ENCODE results near the gene CYTH1. TPM values are rescaled to one million over a fixed set of nuclear protein-coding genes. Genes with fewer than 3 reads are reported as not detected.

CYTH1 gene
- polyA plus RNA-seq, 1 donor, result 28.6 TPM

DNA sequence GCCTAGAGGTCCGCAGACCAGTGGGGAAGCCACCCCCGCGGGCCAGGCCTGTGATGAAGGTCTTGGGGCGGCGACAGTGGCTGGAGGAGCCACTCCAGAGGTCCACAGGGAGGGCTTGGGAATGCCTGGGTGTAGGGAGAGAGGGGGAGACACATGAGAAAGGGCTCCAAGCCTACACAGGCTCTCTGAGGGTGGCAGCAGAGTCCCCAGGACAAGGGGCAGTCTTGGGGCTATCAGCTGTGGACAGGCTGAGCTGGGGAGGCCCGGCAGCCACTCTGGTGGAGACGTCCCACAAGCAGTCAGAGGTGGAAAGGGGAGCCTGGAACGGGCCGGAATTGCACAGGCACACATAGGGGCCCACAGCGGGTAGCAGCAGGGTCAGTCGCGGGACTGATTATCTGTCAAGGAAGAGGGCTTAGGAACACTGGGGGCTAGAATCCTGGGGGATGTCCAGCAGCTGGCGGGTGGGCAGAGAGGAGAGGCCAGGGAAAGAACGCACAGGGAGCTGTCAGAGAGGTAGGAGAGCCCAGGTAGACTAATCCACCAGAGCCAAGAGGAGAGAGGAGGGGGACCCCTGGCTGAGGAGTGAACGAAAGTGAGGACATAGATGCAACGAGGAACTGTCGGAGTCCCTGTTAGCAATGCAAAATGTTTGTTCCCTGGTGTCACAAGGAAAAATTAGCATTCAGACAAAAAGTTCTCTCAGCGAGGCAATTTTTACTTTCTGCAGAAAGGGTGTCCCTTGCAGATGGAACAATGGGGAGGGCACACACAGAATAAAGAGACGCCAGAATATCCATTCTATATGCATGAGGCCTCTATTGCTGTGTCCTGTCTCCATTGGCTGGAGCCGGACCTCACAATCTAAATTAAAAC is 111.0 kb downstream of the CYTH1 start:
- no peak for DNase-seq

DNA sequence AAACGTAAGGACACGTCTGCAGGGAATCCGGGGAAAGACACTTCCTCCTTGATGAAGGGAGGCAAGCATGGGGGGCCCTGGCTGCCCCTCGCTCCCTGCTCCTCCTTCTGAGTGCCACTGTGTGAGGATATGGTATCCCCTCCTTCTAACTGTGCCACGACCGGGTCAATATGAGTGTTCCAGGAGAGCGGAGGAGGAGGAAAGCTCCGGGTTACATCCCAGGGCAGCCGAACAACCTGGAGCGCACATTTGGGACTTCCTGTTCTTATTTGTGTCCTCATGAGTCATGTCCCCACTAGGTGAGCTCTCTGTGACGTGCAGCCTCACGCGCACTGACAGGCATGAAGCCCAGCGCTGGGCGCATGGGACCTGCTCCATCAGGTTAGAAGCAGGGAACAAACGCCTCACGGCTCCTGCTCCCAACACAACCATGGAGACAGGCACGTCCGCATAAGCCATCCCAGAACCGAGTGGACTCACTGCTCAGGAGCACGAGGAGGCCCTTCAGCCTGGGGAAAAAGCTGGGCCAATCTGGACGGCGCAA is 112.0 kb downstream of the CYTH1 start:
- DNase-seq, result no peak

DNA sequence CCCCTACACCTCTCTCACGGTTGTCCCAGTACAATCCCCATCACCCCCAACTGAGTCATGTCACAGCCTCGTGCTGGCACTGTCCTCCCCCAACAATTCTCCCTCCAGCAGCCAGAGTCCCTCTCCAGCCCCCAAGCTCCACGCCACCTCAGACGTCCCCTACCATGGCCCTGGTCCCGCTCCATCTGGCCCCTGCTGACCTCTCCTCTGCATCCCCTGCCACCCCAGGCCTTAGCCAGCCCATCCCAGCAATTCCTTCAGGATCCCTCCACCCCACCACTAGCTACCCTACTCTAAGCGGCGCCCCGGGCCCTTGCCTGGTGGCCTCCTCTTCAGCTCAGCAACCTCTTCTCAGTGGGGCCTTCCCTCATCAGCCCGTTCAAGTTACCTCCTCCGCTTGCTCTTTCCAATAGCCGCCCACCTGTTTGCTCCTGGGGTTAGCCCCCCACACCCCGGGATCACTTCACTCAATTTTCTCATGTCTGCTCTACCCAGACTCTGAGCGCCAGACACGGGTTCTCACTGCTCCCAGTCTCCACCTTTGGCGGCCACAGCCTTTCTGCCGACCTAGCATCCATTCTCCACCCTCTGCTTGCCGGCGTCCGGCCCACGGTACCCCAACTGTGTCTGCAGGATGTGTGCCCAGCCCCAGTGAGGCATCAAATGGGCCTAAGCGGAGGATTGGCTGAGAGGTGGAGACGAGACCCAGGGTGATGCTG is 112.7 kb downstream of the CYTH1 start:
- no peak for DNase-seq

DNA sequence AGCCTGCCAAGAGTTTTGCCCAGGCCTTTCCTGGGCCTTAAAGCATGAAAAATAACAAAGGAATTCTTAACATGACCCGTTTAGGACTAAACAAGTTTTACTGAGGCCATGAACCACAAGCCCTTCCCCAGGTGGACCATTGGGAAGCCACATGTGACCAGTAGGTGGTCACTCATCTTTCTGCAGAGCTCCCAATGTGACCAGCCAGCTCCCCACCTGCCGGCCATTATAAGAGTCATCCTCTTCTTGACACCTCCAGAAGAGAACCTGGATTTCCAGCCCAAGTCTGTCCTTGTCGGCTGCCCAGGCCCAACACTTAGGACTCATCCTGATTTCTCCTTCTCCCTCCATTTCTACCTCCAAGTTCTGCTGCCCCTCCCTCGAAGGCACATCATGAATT is 113.2 kb downstream of the CYTH1 start:
- DNase-seq, result no peak

DNA sequence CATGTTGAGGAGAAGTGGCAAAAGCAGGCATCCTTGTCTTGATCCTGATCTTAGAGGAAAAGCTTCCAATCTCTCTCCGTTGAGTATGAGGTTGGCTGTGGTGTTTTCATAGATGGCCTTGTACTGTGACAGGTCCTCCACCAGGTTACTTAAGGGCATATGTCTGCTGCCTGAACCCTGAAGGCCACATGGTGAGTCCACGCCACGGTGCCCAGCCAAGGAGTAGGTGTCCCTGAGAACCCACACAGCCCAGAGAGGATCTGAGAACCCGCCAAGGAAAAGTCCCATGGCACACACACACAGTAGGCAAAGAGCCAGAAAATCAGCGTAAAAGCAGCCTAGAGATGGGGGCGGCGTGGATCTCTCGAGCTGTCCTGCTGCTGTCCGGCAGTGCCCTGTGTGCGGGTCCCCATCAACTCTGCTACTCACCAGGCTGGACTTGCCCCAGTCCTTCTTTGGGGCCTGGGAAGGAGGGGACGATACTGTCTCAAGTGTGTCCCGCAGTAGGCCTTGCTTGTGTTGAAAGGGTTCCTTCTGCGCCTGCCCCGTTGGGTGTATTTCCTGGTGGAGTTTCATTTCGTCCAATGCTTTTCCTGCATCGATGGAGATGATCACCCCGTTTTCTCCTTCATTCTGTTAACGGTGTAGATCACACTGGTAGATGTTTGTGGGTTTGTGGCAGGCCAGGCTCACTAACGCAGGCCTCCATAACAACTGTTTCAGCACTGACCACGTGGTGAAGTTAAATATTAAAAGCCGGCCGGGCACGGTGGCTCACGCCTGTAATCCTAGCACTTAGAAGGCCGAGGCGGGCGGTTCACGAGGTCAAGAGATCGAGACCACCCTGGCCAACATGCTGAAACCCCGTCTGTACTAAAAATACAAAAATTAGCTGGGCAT is 114.1 kb downstream of the CYTH1 start:
- DNase-seq, result no peak

DNA sequence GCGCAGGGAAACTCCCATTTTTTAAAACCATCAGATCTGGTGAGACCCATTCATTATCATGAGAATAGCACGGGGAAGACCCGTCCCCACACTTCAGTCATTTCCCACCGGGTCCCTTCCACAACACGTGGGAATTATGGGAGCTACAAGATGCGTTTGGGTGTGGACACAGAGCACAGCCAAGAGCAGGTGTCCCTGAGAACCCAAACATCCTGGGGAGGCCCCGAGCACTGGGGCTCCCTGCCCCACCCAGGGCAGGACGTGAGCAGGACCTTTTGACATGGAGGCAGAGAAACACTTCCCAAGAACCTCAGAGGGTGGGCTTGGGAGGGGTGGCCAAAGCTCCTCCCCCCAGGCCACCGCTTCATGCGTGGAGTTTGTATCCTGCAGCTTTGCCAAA is 115.0 kb downstream of the CYTH1 start:
- no peak for DNase-seq

DNA sequence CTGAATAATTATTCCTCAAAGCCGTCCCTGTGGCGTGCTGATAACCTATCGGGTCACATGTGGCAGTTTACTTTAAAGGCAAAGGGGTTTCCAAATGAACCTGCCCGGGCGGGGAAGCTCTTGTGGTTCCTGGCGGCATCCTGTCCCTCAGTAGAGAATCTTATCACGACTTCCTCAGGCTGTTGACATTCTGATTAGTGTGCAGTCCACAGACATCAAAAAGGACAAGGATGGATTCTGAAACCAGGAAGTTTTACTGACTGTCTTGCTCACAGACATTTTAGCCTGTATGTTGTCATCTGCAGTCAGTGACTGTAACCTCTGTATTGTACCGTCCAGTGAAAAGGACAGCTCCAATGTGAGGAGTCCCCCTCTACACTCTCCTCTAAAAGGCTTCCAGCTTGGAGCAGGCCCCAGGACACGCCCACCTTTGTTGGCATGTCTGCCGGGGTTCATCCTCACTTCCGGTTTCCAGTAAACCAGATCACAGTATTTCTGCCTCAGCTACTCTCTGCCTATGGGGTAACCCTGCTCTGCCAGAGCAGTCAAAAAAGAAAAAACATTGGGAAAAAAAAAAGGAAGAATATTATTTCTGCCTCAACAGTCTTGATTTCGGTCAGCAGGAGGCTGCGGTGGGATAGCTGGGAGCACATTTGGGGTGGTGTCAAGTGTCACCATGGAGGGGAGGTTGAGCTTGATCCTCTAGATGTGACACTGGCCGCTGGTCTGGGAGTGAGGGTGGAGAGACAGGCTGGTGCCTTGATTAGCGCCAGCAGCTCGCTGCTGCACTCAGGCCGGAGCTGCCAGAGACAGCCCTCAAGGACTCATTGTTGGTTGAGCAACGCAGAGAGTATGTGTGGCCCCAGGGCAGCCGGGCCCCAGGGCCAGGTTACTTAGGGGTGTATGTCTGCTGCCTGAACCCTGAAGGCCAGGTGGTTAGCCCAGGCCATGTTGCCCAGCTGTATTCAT is 115.8 kb downstream of the CYTH1 start:
- DNase-seq, result no peak

DNA sequence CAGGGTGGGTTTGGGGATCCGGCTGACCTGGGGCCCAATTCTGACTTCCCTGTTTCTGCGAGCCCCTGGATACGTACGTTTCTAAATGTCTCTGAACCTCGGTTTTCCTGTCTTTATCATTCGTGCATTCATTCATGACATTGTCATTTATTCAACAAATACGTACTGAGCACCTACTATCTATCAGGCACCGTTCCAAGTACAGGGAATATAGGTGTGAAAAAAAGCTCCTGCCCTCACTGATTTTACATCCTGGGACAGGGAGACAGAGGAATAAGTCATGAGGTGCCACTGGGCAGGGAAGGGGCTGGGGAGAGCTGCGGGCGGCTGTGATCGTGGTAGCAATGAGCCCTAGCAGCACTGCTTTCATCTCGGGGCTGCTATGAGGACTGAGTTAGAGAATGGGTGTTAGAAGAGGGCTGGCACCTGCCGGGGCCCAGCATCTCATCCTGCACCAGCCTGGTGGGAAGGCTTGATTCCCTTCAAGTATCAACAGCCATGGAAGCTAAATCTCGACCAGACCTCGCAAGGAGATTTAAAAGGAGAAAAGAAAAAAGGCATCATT is 116.6 kb downstream of the CYTH1 start:
- no peak for DNase-seq

DNA sequence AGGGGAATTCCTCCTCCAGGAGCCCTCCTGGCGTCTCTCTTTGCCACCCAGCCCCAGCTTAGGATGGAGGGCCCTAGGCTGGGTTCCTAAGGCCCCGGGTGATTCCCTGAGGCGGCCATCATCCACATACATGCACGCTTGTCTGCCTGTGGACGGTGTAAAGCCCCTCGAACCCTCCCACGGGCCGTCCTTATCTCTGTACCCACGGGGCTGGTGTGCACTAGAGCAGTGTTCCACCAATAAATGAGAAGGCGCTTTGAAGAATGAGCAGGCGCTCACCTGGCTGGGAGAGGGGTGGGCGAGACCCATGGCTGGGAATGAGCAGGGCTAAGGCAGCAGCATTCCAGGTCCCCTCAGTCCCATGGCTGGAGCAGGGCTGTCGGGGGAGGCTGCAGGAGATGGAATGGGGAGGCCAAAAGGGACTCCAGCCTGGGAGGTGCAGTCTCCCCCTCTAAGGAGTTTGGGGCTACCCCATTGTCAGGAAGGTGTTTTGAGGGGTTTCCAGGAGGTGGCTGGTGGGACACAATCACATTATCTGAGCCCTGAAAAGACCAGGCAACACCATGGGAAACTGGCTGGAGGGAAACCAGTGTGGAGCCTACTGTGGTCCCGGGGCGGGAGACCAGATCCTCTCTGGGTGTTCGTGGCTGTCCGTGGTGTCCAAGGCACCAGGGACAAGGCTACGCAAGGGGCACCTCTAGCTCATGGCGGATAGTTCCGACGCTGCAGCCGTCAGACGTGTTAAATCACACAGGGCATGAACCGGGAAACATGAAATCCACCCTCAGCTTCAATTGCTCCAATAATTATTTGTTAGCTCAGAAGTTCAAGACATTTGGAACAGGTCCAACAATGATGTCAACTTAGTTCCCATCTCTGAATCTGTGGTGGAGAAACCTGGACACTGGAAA is 117.3 kb downstream of the CYTH1 start:
- DNase-seq, result peak; percentile 25

DNA sequence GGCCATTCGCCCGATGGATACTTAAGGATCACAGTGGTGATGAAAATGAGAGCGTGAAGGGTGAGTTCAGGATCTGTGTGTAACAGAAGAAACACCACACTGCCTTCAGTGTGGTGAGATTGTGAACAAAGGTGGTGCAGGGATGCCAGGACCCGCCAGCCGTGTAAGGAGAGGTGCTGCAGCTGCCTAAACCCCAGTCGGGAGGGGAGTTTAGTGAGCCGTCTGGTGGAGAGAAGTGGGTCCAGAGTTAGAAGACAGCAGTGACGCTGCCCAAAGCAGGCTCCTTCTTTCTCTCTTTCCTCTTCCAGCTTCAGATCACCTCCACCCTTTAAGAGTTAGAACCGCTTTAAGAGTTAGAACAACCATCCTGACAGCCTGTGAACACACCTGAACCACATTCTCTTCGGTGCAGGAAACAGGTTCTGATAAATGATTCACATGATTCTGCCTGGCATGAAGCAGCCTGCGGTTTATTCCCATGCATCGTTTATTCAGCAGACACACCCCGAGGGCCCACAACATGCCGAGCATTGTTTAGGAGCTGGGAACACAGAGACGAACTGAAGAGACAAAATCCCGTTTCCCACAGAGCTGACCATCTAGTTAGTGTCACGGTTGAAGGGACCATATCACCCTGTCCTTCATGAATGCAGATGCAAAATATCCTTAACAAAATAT is 120.8 kb downstream of the CYTH1 start:
- DNase-seq, result peak; percentile 30

DNA sequence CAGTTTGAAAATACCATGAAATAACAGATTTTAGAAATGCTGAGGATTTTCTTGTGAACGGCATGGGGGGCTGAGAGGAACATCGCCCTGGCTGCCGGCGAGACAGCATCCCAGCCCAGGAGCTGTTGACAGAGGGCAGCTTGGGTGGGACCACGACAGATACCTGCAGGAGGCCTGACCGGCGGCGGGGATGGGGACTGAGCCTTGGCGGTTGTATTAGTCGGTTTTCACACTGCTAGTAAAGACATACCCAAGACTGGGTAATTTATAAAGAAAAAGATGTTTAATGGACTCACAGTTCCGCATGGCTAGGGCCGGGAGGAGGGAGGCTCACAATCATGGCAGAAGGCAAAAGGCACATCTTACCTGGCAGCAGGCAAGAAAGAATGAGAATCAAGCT is 122.5 kb downstream of the CYTH1 start:
- no peak for DNase-seq

DNA sequence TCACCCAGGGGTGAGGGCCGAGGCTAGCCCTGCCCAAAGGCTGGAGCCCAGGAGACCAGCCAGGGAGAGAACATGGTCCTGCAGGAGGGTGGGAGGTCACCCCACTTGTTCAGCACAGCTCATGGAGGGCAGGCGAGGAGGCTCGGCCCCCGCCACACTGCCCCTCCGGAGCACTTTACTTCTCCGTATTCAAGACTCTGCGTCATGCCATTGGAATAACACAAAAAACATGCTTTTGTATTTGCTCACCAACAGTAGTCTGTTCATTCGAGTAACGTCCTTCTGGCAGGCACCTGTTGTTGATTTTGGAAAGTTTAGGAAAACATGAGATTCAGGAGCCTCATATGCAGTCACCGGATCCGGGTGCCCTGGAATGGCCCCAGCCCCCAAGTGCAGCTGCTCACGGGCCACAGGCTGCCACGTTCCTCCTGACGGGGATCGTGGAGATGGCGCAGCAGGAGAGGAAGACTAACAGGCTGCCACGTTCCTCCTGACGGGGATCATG is 123.7 kb downstream of the CYTH1 start:
- no peak for DNase-seq

DNA sequence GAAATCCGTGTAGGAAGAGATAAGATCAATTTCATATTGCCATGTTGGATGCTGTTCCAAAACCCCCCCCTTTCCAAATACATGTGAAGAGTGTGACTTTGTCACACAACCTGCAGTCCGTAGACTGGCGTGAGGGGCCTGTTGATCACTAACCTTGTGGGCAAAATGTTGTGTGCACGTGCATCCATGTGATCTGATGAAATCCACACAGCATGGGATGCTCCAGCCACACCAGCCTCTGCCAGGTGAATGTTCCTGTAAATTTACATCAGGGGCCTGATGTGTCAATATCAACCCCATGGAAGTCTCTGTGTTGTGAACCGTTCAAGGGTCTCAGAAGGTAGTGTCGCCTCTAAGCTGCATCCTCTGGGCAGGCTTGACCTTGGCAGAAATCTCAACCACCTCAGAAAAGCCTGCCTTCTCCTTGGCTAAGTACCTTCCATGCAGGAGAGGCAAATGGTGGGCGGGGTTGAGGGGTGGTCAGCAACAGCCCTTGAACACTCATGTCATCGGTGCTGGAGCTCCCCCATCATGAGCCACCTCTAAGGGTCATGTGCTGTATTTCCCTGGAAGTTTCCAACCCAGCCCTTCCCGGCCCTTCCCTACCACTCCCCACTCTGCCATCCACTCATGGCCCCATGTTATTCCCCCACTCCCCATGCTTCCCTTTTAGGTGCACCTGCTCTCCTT is 126.7 kb downstream of the CYTH1 start:
- no peak for DNase-seq

DNA sequence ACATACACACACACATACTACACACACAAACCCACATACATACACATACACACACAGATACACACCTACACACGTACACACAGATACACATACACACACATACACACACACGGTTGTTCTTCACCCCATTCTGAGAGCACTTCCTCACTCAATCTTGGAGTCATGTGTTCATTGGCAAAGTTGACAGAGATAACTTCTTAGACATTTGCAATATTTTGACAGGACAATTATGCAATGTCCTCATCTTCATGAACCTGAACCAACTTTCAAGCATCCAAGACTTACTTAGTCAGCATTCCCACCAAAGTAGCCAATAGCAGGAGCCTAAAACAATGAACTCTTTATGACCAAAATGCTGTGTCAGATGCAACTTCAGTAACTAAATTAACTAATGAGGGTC is 127.7 kb downstream of the CYTH1 start:
- DNase-seq, result no peak

DNA sequence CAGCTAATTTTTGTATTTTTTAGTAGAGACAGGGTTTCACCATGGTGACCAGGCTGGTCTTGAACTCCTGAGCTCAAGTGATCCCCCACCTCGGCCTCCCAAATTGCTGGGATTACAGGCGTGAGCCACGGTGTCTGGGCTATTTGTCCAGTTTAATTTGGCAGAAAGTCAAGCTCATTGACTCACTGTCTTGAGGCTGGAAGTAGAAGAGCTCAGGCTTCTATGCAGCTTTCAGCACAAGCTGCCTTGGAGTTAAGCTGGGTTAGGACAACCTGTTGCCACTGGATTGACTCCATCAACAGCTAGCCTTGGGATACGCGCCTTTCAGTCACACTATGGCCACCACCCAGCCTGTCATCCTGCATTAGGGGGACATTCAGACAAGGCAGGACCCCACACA is 128.7 kb downstream of the CYTH1 start:
- DNase-seq, result no peak

DNA sequence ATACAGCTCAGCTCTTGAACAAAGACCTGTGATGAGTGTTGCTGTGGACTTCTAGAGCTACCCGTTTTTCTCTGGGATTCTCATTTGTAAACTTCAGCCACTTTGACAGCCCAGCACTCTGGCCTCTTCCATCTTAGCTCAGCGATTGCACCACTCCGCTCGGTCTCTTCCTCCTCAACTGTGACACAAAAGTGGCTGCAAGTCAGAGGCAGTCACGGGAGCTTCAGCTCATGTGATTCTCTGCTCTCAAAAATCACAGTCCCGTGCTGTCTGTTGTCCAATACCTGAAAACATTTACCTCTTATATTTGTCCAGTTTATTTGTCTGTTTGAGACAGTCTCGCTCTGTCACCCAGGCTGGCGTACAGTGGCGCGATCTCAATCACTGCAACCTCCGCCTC is 129.2 kb downstream of the CYTH1 start:
- no peak for DNase-seq

DNA sequence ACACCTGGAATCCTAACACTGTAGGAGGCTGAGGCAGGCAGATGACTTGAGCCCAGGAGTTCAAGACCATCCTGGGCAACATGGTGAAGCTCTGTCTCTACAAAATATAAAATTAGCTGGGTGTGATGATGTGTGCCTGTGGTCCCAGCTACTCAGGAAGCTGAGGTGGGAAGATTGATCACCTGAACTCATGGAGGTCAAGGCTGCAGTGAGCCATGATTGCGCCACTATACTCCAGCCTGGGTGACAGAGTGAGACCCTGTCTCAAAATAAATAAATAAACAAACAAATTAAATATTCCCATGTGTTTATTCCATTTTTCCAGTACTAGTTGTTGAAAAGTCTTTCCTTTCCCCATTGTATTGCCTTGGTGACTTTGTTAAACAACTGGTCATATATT is 130.0 kb downstream of the CYTH1 start:
- DNase-seq, result no peak

DNA sequence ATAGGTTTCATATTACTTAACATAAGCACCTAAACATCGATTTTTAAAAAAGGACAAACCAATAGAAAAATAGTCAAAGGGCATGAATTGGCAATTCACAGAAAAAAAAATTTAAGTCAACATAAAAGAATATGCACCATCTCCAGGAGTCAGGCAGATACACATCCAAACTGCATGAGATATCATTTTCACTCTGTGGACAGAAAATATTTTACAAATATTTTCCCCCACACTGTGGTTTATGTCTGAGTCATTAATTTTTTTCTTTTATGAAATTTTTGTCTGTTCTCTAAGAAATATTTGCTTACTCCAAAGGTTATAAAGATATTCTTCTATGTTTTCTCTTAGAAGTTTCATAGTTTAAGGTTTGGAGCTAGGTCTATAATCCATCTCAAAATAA is 130.5 kb downstream of the CYTH1 start:
- no peak for DNase-seq

All from left kidney (tissue), 2 donors.